Neural cell (in vitro differentiated cells): Measurements from ENCODE around the gene MAP4K4. TPM values are rescaled to one million over a fixed set of nuclear protein-coding genes. Genes with fewer than 3 reads are reported as not detected.

Experiments
- H2AFZ ChIP-seq: fragments of 200-600, 300-800 bp; sonication (generic), shearing (Covaris generic); 2 replicates; pipeline ENCODE4 v1.6.0; 2014; ENCODE audit warnings: low read depth, mild to moderate bottlenecking, antibody characterized with exemption, low read length, moderate library complexity
- H3F3A ChIP-seq: fragments of 200-600 bp; shearing (Covaris generic); 2 replicates; pipeline ENCODE4 v1.6.1; 2016; ENCODE audit warnings: mild to moderate bottlenecking, moderate library complexity, mixed read lengths, antibody characterized with exemption, low read length; ENCODE audit not compliant: insufficient read depth, poor library complexity, severe bottlenecking
- H3K27ac ChIP-seq: fragments of 200-600, 300-800 bp; sonication (generic), shearing (Covaris generic); 2 replicates; pipeline ENCODE4 v1.5.1; 2014; ENCODE audit warnings: mild to moderate bottlenecking, low read length, moderate library complexity
- H3K27me3 ChIP-seq: fragments of 300-800, 200-600 bp; sonication (generic), shearing (Covaris generic); 2 replicates; pipeline ENCODE4 v1.6.0; 2014; ENCODE audit warnings: mild to moderate bottlenecking, low read depth, low read length, moderate library complexity; ENCODE audit not compliant: insufficient read depth
- H3K36me3 ChIP-seq: fragments of 300-800, 200-600 bp; sonication (generic), shearing (Covaris generic); 2 replicates; pipeline ENCODE4 v1.5.1; 2014; ENCODE audit warnings: mild to moderate bottlenecking, antibody characterized with exemption, low read length, moderate library complexity; ENCODE audit not compliant: insufficient read depth
- H3K4me2 ChIP-seq: fragments of 300-800, 200-600 bp; sonication (generic), shearing (Covaris generic); 2 replicates; pipeline ENCODE4 v1.6.0; 2014; ENCODE audit warnings: mild to moderate bottlenecking, low read length
- H3K4me3 ChIP-seq: fragments of 300-800, 200-600 bp; sonication (generic), shearing (Covaris generic); 2 replicates; pipeline ENCODE4 v1.5.1; 2014; ENCODE audit warnings: mild to moderate bottlenecking, low read length, moderate library complexity
- H3K79me2 ChIP-seq: fragments of 200-600 bp; shearing (Covaris generic); replicated peaks from 2 replicates; pipeline ENCODE4 v1.6.0; 2014; ENCODE audit warnings: mild to moderate bottlenecking, low read length, moderate library complexity; ENCODE audit not compliant: insufficient read depth
- H3K9ac ChIP-seq: fragments of 300-800, 200-600 bp; sonication (generic), shearing (Covaris generic); 2 replicates; pipeline ENCODE4 v1.6.1; 2016; ENCODE audit warnings: mild to moderate bottlenecking, low read length, mixed read lengths
- H3K9me2 ChIP-seq: fragments of 200-600 bp; shearing (Covaris generic); 2 replicates; pipeline ENCODE4 v1.6.1; 2016; ENCODE audit warnings: mild to moderate bottlenecking, low read length, mixed read lengths; ENCODE audit not compliant: insufficient read depth
- H3K9me3 ChIP-seq: fragments of 200-600, 300-800 bp; sonication (generic), shearing (Covaris generic); 2 replicates; pipeline ENCODE4 v1.6.1; 2016; ENCODE audit warnings: mild to moderate bottlenecking, mixed run types, low read length, moderate library complexity, mixed read lengths
- H4K20me1 ChIP-seq: fragments of 200-600 bp; shearing (Covaris generic); 2 replicates; pipeline ENCODE4 v1.6.1; 2016; ENCODE audit warnings: mild to moderate bottlenecking, mixed run types; ENCODE audit not compliant: insufficient read depth
- CTCF ChIP-seq: fragments of 450-650 bp; IDR thresholded peaks from 2 replicates; pipeline ENCODE4 v1.5.1; 2014; ENCODE audit warnings: antibody characterized with exemption, mild to moderate bottlenecking, moderate library complexity; ENCODE audit not compliant: poor library complexity, severe bottlenecking
- EP300 ChIP-seq: fragments of 450-650 bp; conservative IDR thresholded peaks from 2 replicates; pipeline ENCODE4 v1.6.1; 2014; ENCODE audit warnings: antibody characterized with exemption, mild to moderate bottlenecking, moderate library complexity; ENCODE audit not compliant: poor library complexity, severe bottlenecking
- EZH2 ChIP-seq: fragments of 200-600, 300-800 bp; shearing (Covaris generic), sonication (generic); IDR thresholded peaks from 2 replicates; pipeline ENCODE4 v1.6.1; 2014; ENCODE audit warnings: antibody characterized with exemption, low read length, borderline replicate concordance, mild to moderate bottlenecking; ENCODE audit not compliant: insufficient read depth, poor library complexity, severe bottlenecking
- POLR2AphosphoS5 ChIP-seq: IDR thresholded peaks from 2 replicates; pipeline ENCODE4 v1.6.1; 2012
- RAD21 ChIP-seq: fragments of 450-650 bp; conservative IDR thresholded peaks from 2 replicates; pipeline ENCODE4 v1.6.1; 2014; ENCODE audit warnings: antibody characterized with exemption, mild to moderate bottlenecking, moderate library complexity
- REST ChIP-seq: IDR thresholded peaks from 2 replicates; pipeline ENCODE4 v1.6.1; 2012; ENCODE audit warnings: borderline replicate concordance
- SMC3 ChIP-seq: fragments of 450-650 bp; conservative IDR thresholded peaks from 2 replicates; pipeline ENCODE4 v1.6.1; 2014; ENCODE audit warnings: antibody characterized with exemption, mild to moderate bottlenecking, moderate library complexity; ENCODE audit not compliant: poor library complexity
- polyA plus RNA-seq: library from polyadenylated mRNA; depleted of rRNA; stranded (reverse); fragments of >200 nt; gene quantifications from 2 replicates; pipeline ENCODE4 v1.2.3, GENCODE V29; 2014

The MAP4K4 gene
- polyA plus RNA-seq, 1 donor from 2014 or later: 125 TPM

GRCh38 chr2:101811226-101812015, 113.9 kb downstream of the MAP4K4 start:
- Histone ChIP-seq H3K9me3 (no peaks in the 10 kb centered on the region), H3F3A (no peaks in the 10 kb centered on the region), H3K9me2 (no peaks in the 10 kb centered on the region), H3K4me2 (no peak overlapping the region), H2AFZ (no peak overlapping the region), H3K79me2 (peaks cover 93% of the 10 kb centered on the region), H4K20me1 (peaks cover 13% of the 10 kb centered on the region), H3K27me3 (no peaks in the 10 kb centered on the region), H3K36me3 (no peaks in the 10 kb centered on the region), H3K4me3 (no peak overlapping the region), H3K9ac (no peak overlapping the region), H3K27ac (no peak overlapping the region)
- no peak for TF ChIP-seq CTCF

- no peaks in the 10 kb centered on the region for H3K36me3 ChIP-seq
- H3K4me3 ChIP-seq: no peak overlapping the region
- no peak overlapping the region for H2AFZ ChIP-seq
- no peaks in the 10 kb centered on the region for H3K27me3 ChIP-seq
- H3K9ac ChIP-seq: no peak overlapping the region
- H3K79me2 ChIP-seq: peaks cover 93% of the 10 kb centered on the region
- H3K27ac ChIP-seq: no peak overlapping the region
- H4K20me1 ChIP-seq: peaks cover 16% of the 10 kb centered on the region
- no peaks in the 10 kb centered on the region for H3K9me2 ChIP-seq
- no peak overlapping the region for H3K4me2 ChIP-seq
- TF ChIP-seq RAD21: no peak
- no peak for TF ChIP-seq POLR2AphosphoS5
- no peak for TF ChIP-seq SMC3
- no peak for TF ChIP-seq EZH2
- TF ChIP-seq CTCF: no peak
- no peak for TF ChIP-seq EP300
- TF ChIP-seq REST: no peak
- H3K9me3 ChIP-seq: no peaks in the 10 kb centered on the region
- no peaks in the 10 kb centered on the region for H3F3A ChIP-seq
These were observed 114.7 kb downstream of the MAP4K4 start for GRCh38 chr2:101812226-101812625.
